COR-L47 (cell line): Measurements from ENCODE around the gene KRABD2.
"Not testable (repeated sequence)": the region's sequence is repeated elsewhere in the genome, so short reads cannot be mapped to it uniquely, and the experiment has no call there.

ENCODE experiments used
- DNase-seq: peaks from one replicate; lab custom pipeline; 2025; lab: John Stamatoyannopoulos, UW

Gene KRABD2

GRCh38 chr17:8376271-8377067 is at the start of gene KRABD2:
KRABD2 (minus strand) TSS chr17:8376704.
- peak; percentile 63 for DNase-seq

DNA sequence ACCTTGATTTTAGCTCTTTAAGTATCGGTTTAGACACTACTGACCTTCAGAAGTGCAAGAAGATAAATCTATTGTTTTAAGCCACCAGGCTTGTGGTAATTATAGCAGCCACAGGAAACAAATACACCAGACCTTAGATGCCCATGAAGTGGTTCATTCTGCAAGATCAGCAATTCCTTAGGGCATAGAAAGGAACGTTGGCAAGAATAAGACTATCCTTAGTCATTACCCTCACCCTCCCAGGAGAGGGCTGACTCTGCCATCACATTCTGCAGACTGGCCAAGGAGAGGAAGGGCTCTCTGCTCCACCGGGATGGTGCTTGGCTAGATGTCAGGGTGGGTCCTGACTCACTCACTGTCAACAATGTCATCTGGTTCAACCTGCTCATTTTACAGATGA is 45.1 kb upstream of the KRABD2 start:
- no peak for DNase-seq

- no peak for DNase-seq
These were observed 43.8 kb upstream of the KRABD2 start for GRCh38 chr17:8420041-8420934.

DNA sequence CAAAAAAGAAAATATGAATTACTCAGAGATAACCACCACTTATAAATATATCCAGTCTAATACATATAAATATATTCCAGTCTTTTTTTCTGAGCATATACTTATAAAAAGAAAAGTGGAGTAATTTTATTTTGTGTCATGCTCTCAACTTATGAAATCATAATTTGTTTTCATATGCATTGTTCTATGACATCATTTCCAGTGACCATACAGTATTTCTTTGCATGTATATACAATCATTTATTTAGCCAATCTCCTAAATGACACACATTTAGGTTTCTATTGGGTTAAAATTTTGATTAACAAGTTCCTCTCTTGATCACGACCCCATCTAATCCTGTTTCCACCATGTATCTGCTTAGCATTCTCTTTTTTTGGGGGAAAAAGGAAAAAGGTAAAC is 42.8 kb upstream of the KRABD2 start:
- DNase-seq = no peak

- no peak for DNase-seq
These were observed 42.0 kb upstream of the KRABD2 start for GRCh38 chr17:8418471-8418870.

DNA sequence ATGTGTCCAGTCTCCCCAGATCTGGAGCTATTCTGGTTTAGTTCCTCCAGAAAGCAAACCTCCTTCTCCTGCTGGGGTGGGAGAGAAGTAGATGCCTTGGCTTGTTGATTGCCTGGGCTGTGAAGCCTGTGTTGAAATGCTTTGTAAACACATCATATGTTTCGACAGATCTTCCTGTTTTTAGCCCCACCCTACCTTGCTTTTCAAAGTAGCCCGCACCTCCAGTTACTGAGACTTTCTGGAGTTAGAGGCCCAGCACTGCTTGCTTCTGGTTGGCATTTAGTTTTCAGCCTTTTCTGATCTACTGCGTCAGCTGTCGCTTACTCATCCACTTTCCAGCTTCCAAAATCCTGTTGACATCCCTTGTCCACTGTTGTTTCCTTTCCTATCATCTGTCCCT is 41.3 kb upstream of the KRABD2 start:
- DNase-seq = no peak

- DNase-seq = no peak
These were observed 37.4 kb upstream of the KRABD2 start for GRCh38 chr17:8413938-8414337.

GRCh38 chr17:8413328-8413727 is 36.8 kb upstream of the KRABD2 start:
- DNase-seq = no peak

DNA sequence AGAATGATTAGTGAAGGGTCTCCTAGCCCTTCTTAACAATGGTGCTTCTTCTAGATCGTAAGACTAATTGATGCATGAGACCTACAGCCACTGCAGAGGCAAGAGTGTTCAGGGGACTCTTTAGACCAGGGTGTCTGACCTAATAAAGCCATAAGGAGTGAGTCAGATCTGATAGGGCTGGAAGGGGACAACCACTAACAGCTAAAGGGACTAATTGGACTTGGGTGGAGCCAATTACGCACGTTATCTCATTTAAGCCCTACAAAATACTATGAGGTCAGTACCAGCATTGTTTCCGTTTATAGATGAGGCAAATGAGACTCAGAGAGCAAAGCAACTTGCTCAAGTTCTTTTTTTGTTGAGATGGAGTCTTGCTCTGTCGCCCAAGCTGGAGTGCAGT is 35.6 kb upstream of the KRABD2 start:
- DNase-seq = no peak

GRCh38 chr17:8410883-8411238 is 34.4 kb upstream of the KRABD2 start:
- DNase-seq = no peak

- DNase-seq = peak; percentile 33
These were observed 33.7 kb upstream of the KRABD2 start for GRCh38 chr17:8409966-8410882.

DNA sequence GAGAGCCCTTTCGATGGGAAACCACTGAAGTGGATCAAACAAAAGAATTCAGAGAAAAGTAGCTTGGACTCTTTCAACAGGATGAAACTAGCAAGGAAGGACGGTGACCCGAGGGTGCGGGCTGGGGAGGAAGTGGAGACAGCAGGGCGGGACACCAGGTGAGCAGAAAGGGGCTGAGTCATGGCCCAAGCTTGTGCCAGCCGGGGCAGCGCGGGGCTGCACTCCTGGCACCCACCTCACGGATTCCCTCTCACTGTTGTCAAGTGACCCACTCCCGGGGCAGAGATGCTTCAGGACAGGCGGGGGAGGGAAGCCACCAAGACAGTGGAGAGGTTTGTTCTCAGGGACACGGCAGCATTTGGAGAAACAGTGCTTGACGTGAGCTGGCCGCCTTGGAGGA is 31.9 kb upstream of the KRABD2 start:
- DNase-seq = no peak

GRCh38 chr17:8406174-8406573 is 29.7 kb upstream of the KRABD2 start:
- no peak for DNase-seq

DNA sequence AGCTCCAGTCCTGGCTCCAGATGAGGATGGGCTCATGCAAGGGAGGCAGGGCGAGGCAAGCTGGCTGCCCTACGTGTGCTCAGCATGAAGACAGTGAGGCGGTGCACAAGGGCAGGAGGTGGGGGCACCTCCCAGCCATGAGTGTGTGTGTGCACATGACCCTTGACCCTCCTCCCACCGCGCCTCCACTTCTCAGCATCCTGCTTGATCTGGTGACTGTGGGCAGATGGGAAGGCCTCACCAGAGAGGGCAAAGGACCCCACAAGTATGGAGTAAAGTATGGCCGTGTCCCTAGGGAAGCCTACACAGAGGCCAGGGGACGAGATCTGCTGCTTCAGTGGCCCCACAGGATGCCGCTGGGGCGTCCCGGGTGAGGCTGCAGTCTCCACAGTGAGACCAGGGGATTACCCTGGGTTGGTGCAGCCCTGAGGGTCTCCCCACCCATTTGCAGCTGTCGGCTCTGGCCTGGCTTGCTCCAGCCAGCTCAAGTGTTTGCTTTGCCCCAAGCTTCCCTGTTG is 29.1 kb upstream of the KRABD2 start:
- DNase-seq = no peak

DNA sequence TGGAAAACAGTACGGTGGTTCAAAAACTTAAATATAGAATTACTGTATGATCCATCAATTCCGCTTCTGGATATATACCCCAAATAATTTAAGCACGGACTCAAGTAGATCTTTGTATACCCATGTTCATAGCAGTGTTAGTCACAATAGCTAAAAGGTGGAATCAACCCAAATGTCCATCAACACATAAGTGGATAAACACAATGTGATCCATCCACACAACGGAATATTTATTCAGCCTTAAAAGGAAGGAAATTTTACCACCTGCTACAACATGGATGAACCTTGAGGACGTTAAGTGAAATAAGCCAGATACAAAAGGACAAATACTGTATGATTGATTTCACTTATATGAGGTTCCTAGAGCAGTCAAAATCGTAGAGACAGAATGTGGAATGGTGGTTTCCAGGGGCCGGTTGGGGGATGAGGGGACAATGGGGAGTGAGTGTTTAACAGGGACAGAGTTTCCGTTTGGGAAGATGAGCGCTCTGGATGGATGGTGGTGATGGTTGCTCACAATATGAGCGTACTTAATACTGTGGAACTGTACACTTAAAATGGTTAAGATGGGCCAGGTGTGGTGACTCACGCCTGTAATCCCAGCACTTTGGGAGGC is 26.5 kb upstream of the KRABD2 start:
- no peak for DNase-seq

DNA sequence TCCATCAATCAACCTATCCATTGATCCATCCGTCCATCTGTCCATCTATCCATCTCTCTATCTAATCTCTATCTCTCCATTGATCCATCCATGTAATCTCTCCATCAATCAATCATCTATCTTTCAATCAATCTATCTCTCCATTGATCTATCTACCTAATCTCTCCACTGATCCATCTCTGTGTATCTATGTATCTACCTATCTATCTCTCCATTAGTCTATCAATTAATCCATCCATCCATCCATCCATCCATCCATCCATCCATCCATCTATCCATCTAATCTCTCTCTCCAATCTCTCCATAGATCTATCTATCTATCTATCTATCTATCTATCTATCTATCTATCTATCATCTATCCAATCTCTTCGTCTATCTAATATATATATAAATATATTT is 24.6 kb upstream of the KRABD2 start:
- DNase-seq = no peak

GRCh38 chr17:8398980-8399379 is 22.5 kb upstream of the KRABD2 start:
- no peak for DNase-seq

- no peak for DNase-seq
These were observed 21.1 kb upstream of the KRABD2 start, which contains the start of gene RNF222 for GRCh38 chr17:8397636-8398035. RNF222 (minus strand) TSS chr17:8397827; CDS start chr17:8393461, 4,366 bp downstream.

- DNase-seq = not testable (repeated sequence)
These were observed 18.0 kb upstream of the KRABD2 start for GRCh38 chr17:8394497-8394896.

DNA sequence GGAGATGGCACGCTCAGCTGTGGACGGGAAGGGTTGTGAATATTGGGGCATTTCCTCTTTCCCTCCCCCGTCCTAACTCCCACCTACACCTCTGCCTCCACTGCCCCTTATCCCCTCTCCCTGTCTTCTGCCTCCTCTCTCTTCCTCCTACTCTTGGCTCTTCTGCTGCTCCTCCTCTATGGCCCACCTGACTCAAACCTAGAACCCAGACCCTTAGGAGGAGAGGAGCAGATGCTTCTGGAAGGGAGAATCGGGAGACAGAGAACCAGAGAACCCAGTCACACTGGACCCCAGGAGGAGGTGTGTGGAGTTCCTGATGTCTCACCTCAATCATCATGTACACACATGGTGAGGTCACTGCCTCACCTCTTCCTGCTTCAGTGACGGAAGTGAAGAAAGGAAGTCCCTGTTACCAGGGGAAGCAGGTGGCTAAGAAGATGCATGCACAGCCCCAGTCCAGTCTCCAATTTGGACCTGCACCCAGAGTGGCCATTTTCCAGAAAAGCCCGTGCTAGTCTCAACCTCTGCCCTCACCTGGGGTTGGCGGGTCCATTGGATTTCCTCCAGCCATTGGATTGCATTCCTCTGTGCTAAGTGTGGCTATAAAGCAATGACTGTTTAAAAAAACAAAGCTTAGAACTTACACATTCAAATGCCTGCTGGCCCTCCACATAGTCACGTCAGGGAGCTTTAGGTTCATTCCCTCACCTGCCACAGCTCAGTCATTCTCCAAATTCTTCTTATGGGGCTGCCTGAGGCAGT is 17.1 kb upstream of the KRABD2 start:
- DNase-seq = no peak
